DMS 273 (cell line): ENCODE data around the gene PXN.

ENCODE experiments used
- DNase-seq: peaks from one replicate; lab custom pipeline; 2025; ENCODE audit not compliant: unreplicated experiment; lab: John Stamatoyannopoulos, UW

The PXN gene

GRCh38 chr12:120265473-120266179 lies at the start of gene PXN:
PXN (minus strand) TSS chr12:120265730; CDS start chr12:120265629, 101 bp downstream.
- peak; percentile 85 for DNase-seq

GRCh38 chr12:120314220-120314619 lies 48.7 kb upstream of the PXN start:
- DNase-seq = peak; percentile 38

GRCh38 chr12:120301962-120302815 lies 36.7 kb upstream of the PXN start, which contains the start of gene SIRT4:
SIRT4 (plus strand) TSS chr12:120302321; CDS start chr12:120303562, 1,241 bp downstream.
- peak; percentile 95 for DNase-seq

- peak; percentile 97 for DNase-seq
Observed at GRCh38 chr12:120292661-120293531, 27.4 kb upstream of the PXN start, which contains the start of gene RNU4-1. RNU4-1 (minus strand) TSS chr12:120293237.

- DNase-seq = no peak
Observed at GRCh38 chr12:120292411-120292660, 26.8 kb upstream of the PXN start.

GRCh38 chr12:120290609-120291305 lies 25.2 kb upstream of the PXN start:
- no peak for DNase-seq

- no peak for DNase-seq
Observed at GRCh38 chr12:120287491-120287890, 22.0 kb upstream of the PXN start.

- DNase-seq = no peak
Observed at GRCh38 chr12:120286768-120287490, 21.4 kb upstream of the PXN start.

GRCh38 chr12:120284381-120284780 lies 18.9 kb upstream of the PXN start:
- no peak for DNase-seq

- no peak for DNase-seq
Observed at GRCh38 chr12:120283318-120283717, 17.8 kb upstream of the PXN start.

GRCh38 chr12:120278137-120279069 lies 12.9 kb upstream of the PXN start:
- no peak for DNase-seq

- no peak for DNase-seq
Observed at GRCh38 chr12:120276734-120277133, 11.2 kb upstream of the PXN start.

- DNase-seq = no peak
Observed at GRCh38 chr12:120267736-120268135, 2.2 kb upstream of the PXN start.

GRCh38 chr12:120266180-120266870 lies 795 bp upstream of the PXN start:
- DNase-seq = no peak

- no peak for DNase-seq
Observed at GRCh38 chr12:120264904-120265472, 542 bp downstream of the PXN start.

GRCh38 chr12:120264086-120264903 lies 1.2 kb downstream of the PXN start:
- no peak for DNase-seq

- DNase-seq = no peak
Observed at GRCh38 chr12:120263748-120264085, 1.8 kb downstream of the PXN start.
